NCI-H1048 (cell line): ENCODE data around the gene TSTD1.
A peak's percentile ranks its signal among the peaks of the same experiment; 100 is the strongest.
"Not testable (repeated sequence)": the region's sequence is repeated elsewhere in the genome, so short reads cannot be mapped to it uniquely, and the experiment has no call there.

Experiments used
- DNase-seq: peaks from one replicate; lab custom pipeline; 2025; lab: John Stamatoyannopoulos, UW

Gene TSTD1

GRCh38 chr1:161033751-161034150 lies 5.0 kb downstream of the TSTD1 start:
- no peak for DNase-seq

GRCh38 chr1:161032409-161032808 lies 6.4 kb downstream of the TSTD1 start:
- DNase-seq = no peak

- DNase-seq = no peak
Observed at GRCh38 chr1:161031874-161032273, 6.9 kb downstream of the TSTD1 start.

- not testable (repeated sequence) for DNase-seq
Observed at GRCh38 chr1:161029466-161029865, 9.3 kb downstream of the TSTD1 start.

- not testable (repeated sequence) for DNase-seq
Observed at GRCh38 chr1:161026954-161027353, 11.8 kb downstream of the TSTD1 start.

GRCh38 chr1:161022432-161022831 lies 16.3 kb downstream of the TSTD1 start:
- not testable (repeated sequence) for DNase-seq

- DNase-seq = no peak
Observed at GRCh38 chr1:161021970-161022353, 16.8 kb downstream of the TSTD1 start.

GRCh38 chr1:161021165-161021969 lies 17.4 kb downstream of the TSTD1 start:
- DNase-seq = peak; percentile 99

GRCh38 chr1:161020509-161021164 lies 18.1 kb downstream of the TSTD1 start, which contains the start of gene F11R:
F11R (minus strand) TSS chr1:161021152; CDS start chr1:161021073, 79 bp downstream.
- DNase-seq = no peak

GRCh38 chr1:161019751-161020495 lies 18.8 kb downstream of the TSTD1 start:
- DNase-seq = no peak

- not testable (repeated sequence) for DNase-seq
Observed at GRCh38 chr1:161019111-161019660, 19.6 kb downstream of the TSTD1 start.

GRCh38 chr1:161018631-161018930 lies 20.2 kb downstream of the TSTD1 start:
- no peak for DNase-seq

GRCh38 chr1:161017756-161018630 lies 20.8 kb downstream of the TSTD1 start:
- no peak for DNase-seq

- not testable (repeated sequence) for DNase-seq
Observed at GRCh38 chr1:161017181-161017580, 21.6 kb downstream of the TSTD1 start.

- DNase-seq = not testable (repeated sequence)
Observed at GRCh38 chr1:161016683-161017082, 22.1 kb downstream of the TSTD1 start.

GRCh38 chr1:161013488-161014230 lies 25.1 kb downstream of the TSTD1 start:
- no peak for DNase-seq

GRCh38 chr1:161013131-161013487 lies 25.7 kb downstream of the TSTD1 start:
- DNase-seq = no peak

GRCh38 chr1:161012420-161012819 lies 26.3 kb downstream of the TSTD1 start:
- no peak for DNase-seq

GRCh38 chr1:161009602-161010211 lies 29.1 kb downstream of the TSTD1 start:
- DNase-seq = no peak

GRCh38 chr1:161008869-161009510 lies 29.8 kb downstream of the TSTD1 start:
- no peak for DNase-seq
